Fibroblast of lung (primary cell): ENCODE measurements around the gene RBBP9. TPM values are rescaled to one million over a fixed set of nuclear protein-coding genes. Genes with fewer than 3 reads are reported as not detected.
"Not testable (repeated sequence)": the region's sequence is repeated elsewhere in the genome, so short reads cannot be mapped to it uniquely, and the experiment has no call there.

Experiments
- DNase-seq, 2 donors: peaks; one replicate each; pipeline versions ENCODE4 v3.0.0 to v3.0.0-alpha.2; 2010; ENCODE audit warnings: low read depth in 2 of 2
- H2AFZ ChIP-seq: 2 replicates; pipeline ENCODE4 v1.5.1; 2012; ENCODE audit warnings: low read length, control low read depth, inconsistent platforms
- H3K27ac ChIP-seq: 2 replicates; pipeline ENCODE4 v1.5.1; 2011; ENCODE audit warnings: low read length, control low read depth; ENCODE audit not compliant: insufficient read depth
- H3K27me3 ChIP-seq: 2 replicates; pipeline ENCODE4 v1.5.1; 2011; ENCODE audit warnings: mild to moderate bottlenecking, low read length; ENCODE audit not compliant: control insufficient read depth, insufficient read depth
- H3K36me3 ChIP-seq: 2 replicates; pipeline ENCODE4 v1.5.1; 2011; ENCODE audit warnings: low read length; ENCODE audit not compliant: control insufficient read depth, insufficient read depth
- H3K4me1 ChIP-seq: 2 replicates; pipeline ENCODE4 v1.5.1; 2011; ENCODE audit warnings: low read length; ENCODE audit not compliant: control insufficient read depth, insufficient read depth; ENCODE audit errors: extremely low read depth
- H3K4me2 ChIP-seq: 2 replicates; pipeline ENCODE4 v1.5.1; 2011; ENCODE audit warnings: low read length, control low read depth; ENCODE audit not compliant: insufficient read depth; ENCODE audit errors: extremely low read depth
- H3K4me3 ChIP-seq, 4 experiments: fragments of 200-600 bp in 1 of 4; sonication (generic) in 1 of 4; replicated peaks in 1 of 4; 2 replicates each; pipeline ENCODE4 v1.5.1; 2011 to 2016; ENCODE audit warnings: low read length in 4 of 4, low read depth in 3 of 4, mild to moderate bottlenecking in 3 of 4, control low read depth in 2 of 4, inconsistent platforms in 1 of 4, mixed read lengths in 1 of 4; ENCODE audit not compliant: insufficient read depth in 1 of 4; ENCODE audit errors: control extremely low read depth in 1 of 4
- H3K79me2 ChIP-seq: 2 replicates; pipeline ENCODE4 v1.5.1; 2012; ENCODE audit warnings: mild to moderate bottlenecking, low read length, inconsistent platforms; ENCODE audit not compliant: control insufficient read depth, insufficient read depth
- H3K9ac ChIP-seq: 2 replicates; pipeline ENCODE4 v1.5.1; 2011; ENCODE audit warnings: mild to moderate bottlenecking, low read length, control low read depth; ENCODE audit not compliant: insufficient read depth
- H3K9me3 ChIP-seq: 2 replicates; pipeline ENCODE4 v1.5.1; 2012; ENCODE audit warnings: low read depth, low read length; ENCODE audit not compliant: control insufficient read depth, insufficient read depth
- H4K20me1 ChIP-seq: 2 replicates; pipeline ENCODE4 v1.5.1; 2011; ENCODE audit warnings: low read length; ENCODE audit not compliant: control insufficient read depth, insufficient read depth; ENCODE audit errors: extremely low read depth
- EZH2 ChIP-seq: IDR thresholded peaks from 2 replicates; pipeline ENCODE4 v1.5.1; 2012; ENCODE audit warnings: low read length, control low read depth, mild to moderate bottlenecking; ENCODE audit errors: missing control alignments
- polyA plus RNA-seq, 2 donors: library from polyadenylated mRNA; depleted of rRNA in 1 of 2; stranded (reverse) in 1 of 2; unstranded in 1 of 2; fragments of >200 nt; gene quantifications; 2 replicates each; pipeline ENCODE4 v1.2.1, GENCODE V29; 2011 to 2012; ENCODE audit warnings: missing spikeins in 1 of 2
- total RNA-seq: library from RNA; depleted of rRNA; stranded (reverse); fragments of >200 nt; gene quantifications from 2 replicates; pipeline ENCODE4 v1.2.1, GENCODE V29; 2014
- TF ChIP-seq, protein P1 (sequence below), 2 donors: IDR thresholded peaks in 1 of 2; conservative IDR thresholded peaks in 1 of 2; 1 replicate in 1 of 2; 2 replicates in 1 of 2; pipeline ENCODE4 v1.5.1; 2011 to 2012; ENCODE audit warnings: low read length in 2 of 2, control low read depth in 1 of 2, inconsistent platforms in 1 of 2, low read depth in 1 of 2, mild to moderate bottlenecking in 1 of 2

The RBBP9 gene
- total and polyA plus RNA-seq, 2 donors (not counting 1 experiment from before 2014, with no cell fraction given), result 19.0 to 19.2 TPM

- Histone ChIP-seq H4K20me1 (no peaks in the 10 kb centered on the region), H3K4me3 (no peak overlapping the region), H3K4me1 (peaks cover 10% of the 10 kb centered on the region), H3K27ac (peak overlapping the region; percentile 69), H3K9ac (no peak overlapping the region), H3K4me2 (peak overlapping the region; percentile 21), H3K9me3 (no peaks in the 10 kb centered on the region), H3K79me2 (no peaks in the 10 kb centered on the region), H2AFZ (no peak overlapping the region), H3K27me3 (no peaks in the 10 kb centered on the region), H3K36me3 (peaks cover 6% of the 10 kb centered on the region)
- TF ChIP-seq, protein P1, sequence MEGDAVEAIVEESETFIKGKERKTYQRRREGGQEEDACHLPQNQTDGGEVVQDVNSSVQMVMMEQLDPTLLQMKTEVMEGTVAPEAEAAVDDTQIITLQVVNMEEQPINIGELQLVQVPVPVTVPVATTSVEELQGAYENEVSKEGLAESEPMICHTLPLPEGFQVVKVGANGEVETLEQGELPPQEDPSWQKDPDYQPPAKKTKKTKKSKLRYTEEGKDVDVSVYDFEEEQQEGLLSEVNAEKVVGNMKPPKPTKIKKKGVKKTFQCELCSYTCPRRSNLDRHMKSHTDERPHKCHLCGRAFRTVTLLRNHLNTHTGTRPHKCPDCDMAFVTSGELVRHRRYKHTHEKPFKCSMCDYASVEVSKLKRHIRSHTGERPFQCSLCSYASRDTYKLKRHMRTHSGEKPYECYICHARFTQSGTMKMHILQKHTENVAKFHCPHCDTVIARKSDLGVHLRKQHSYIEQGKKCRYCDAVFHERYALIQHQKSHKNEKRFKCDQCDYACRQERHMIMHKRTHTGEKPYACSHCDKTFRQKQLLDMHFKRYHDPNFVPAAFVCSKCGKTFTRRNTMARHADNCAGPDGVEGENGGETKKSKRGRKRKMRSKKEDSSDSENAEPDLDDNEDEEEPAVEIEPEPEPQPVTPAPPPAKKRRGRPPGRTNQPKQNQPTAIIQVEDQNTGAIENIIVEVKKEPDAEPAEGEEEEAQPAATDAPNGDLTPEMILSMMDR (conservative IDR thresholded peaks at IDR 0.05 in 1 of 2, IDR thresholded peaks at IDR 0.05 in 1 of 2; ENCODE audit: low read depth in 1 of 2, low read length in 2 of 2), result no peak
- TF ChIP-seq EZH2, result no peak
- DNase-seq, result peak; percentile 65 to 70
These were observed 27.6 kb upstream of the RBBP9 start for GRCh38 chr20:18524646-18525045.

GRCh38 chr20:18523066-18523465, 26.0 kb upstream of the RBBP9 start:
- no peak for DNase-seq

DNA sequence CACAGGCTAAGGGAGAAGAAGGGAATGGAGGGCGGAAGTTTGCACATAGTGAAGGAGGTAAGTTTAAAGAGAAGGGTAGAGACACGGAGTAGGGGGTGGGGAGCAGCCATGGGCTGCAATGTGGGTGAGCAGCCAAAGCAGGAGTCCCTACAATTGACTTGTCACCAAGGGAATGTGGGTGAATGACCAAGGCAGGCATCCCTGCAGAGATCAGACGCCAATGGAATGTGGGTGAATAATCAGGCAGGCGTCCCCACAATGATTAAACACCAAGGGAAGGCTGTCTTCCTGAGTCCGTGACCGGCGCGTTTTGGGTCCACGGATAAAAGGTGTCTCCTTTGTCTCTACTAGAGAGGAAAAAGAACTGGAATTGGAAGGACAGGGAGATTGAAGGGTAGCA, 25.0 kb upstream of the RBBP9 start:
- not testable (repeated sequence) for H3K9ac ChIP-seq, H3K27ac ChIP-seq

More at GRCh38 chr20:18523066-18523465, 26.0 kb upstream of the RBBP9 start:
- no peak overlapping the region for H3K4me3 ChIP-seq
- H3K27ac ChIP-seq, result no peak overlapping the region
- no peak overlapping the region for H3K9ac ChIP-seq
- no peaks in the 10 kb centered on the region for H4K20me1 ChIP-seq
- H3K9me3 ChIP-seq, result no peaks in the 10 kb centered on the region
- TF ChIP-seq, protein P1 (conservative IDR thresholded peaks at IDR 0.05 in 1 of 2, IDR thresholded peaks at IDR 0.05 in 1 of 2; ENCODE audit: low read depth in 1 of 2, low read length in 2 of 2), result no peak
- no peak for TF ChIP-seq EZH2
- H3K4me2 ChIP-seq, result no peak overlapping the region
- H3K27me3 ChIP-seq, result no peaks in the 10 kb centered on the region
- peaks cover 2% of the 10 kb centered on the region for H3K36me3 ChIP-seq
- no peaks in the 10 kb centered on the region for H3K79me2 ChIP-seq
- peaks cover 7% of the 10 kb centered on the region for H3K4me1 ChIP-seq
- H2AFZ ChIP-seq, result no peak overlapping the region

More for the DNA sequence above, 25.0 kb upstream of the RBBP9 start:
- peak in 1 of 2 donors; percentile 56 for DNase-seq
- H3K27me3 ChIP-seq, H3K4me2 ChIP-seq, H3K79me2 ChIP-seq, H3K36me3 ChIP-seq, H3K4me3 ChIP-seq, H3K9me3 ChIP-seq, H4K20me1 ChIP-seq, H3K4me1 ChIP-seq, H2AFZ ChIP-seq: not testable (repeated sequence)
